Mucosa of descending colon (tissue), 3 donors: ENCODE results near the gene SH2D4B. TPM values are rescaled to one million over a fixed set of nuclear protein-coding genes. Genes with fewer than 3 reads are reported as not detected.

Experiments used
- ATAC-seq: fragments of 200-7000 bp; cut with Tn5 transposase; one replicate; pipeline ENCODE4 v1.9.1; 2020; ENCODE audit warnings: mild to moderate bottlenecking, moderate library complexity
- DNase-seq, 3 donors: peaks; one replicate each; pipeline ENCODE4 v3.0.0-alpha.2; 2020
- H3K36me3 ChIP-seq: fragments of 200-600 bp; one replicate; pipeline ENCODE4 v1.8.0; 2021; ENCODE audit warnings: low read depth, mild to moderate bottlenecking
- H3K4me1 ChIP-seq: fragments of 200-600 bp; one replicate; pipeline ENCODE4 v1.8.0; 2021; ENCODE audit warnings: low read depth, mild to moderate bottlenecking
- H3K4me3 ChIP-seq: fragments of 200-600 bp; one replicate; pipeline ENCODE4 v1.8.0; 2021; ENCODE audit warnings: mild to moderate bottlenecking
- H3K9me3 ChIP-seq: fragments of 200-600 bp; one replicate; pipeline ENCODE4 v1.8.0; 2021; ENCODE audit warnings: mild to moderate bottlenecking
- CTCF ChIP-seq: fragments of 200-600 bp; IDR thresholded peaks from one replicate; pipeline ENCODE4 v1.8.0; 2022; ENCODE audit warnings: antibody characterized with exemption, mild to moderate bottlenecking
- intact Hi-C, 2 donors: fragments of 100-400 bp; cut with DNase I in 1 of 2; cut with micrococcal nuclease in 1 of 2; formaldehyde crosslinking; loops; one replicate each; pipeline versions ENCODE4 v1.11.0 to v1.11.1; 2022; cut with DNase I, micrococcal nuclease
- total RNA-seq, 3 donors: library from RNA; stranded (reverse); fragmentation: NEBNext Ultra II Directional in 2 of 3; extraction: Animal tissue kit (Norgen Biotek cat#: 25700) in 2 of 3; gene quantifications; one replicate each; pipeline versions ENCODE4 v1.2.1 to v1.2.4, GENCODE V29; 2021 to 2023
- donor health status: DM: no; HTN: no; CAD: no; lungs with moderate emphysema.
- donor health status: DM: no; HTN: no; CAD: no.
- donor health status: DM: no; HTN: yes; CAD: no.

The SH2D4B gene
- total RNA-seq, 3 donors from 2014 or later: not detected

GRCh38 chr10:80502621-80503583 is 34.8 kb upstream of the SH2D4B start:
- Histone ChIP-seq H3K4me1 (peaks cover 68% of the 10 kb centered on the region), H3K36me3 (no peaks in the 10 kb centered on the region), H3K9me3 (no peaks in the 10 kb centered on the region), H3K4me3 (no peak overlapping the region)
- intact Hi-C loops: no loop called here
- TF ChIP-seq CTCF: no peak
- no peak for ATAC-seq
- no peak for DNase-seq

- ATAC-seq (no peak), DNase-seq (no peak)
- Histone ChIP-seq H3K4me1 (peaks cover 60% of the 10 kb centered on the region), H3K4me3 (no peak overlapping the region), H3K9me3 (no peaks in the 10 kb centered on the region), H3K36me3 (no peaks in the 10 kb centered on the region)
- no peak for TF ChIP-seq CTCF
- intact Hi-C loops: loop anchor here in 1 of 2 donors (2.0 kb wide), 1 partner anchor 59 kb away; no protein-coding TSS in a partner anchor
Observed at GRCh38 chr10:80503584-80504157, 34.0 kb upstream of the SH2D4B start.

- H3K9me3 ChIP-seq: no peaks in the 10 kb centered on the region
- ATAC-seq (peak; percentile 78), DNase-seq (peak in 2 of 3 donors; percentile 58 to 59)
- intact Hi-C loops: loop anchor here in 1 of 2 donors (2.0 kb wide), 1 partner anchor 59 kb away; no protein-coding TSS in a partner anchor
- peaks cover 54% of the 10 kb centered on the region for H3K4me1 ChIP-seq
- no peak for TF ChIP-seq CTCF
- H3K4me3 ChIP-seq: no peak overlapping the region
- no peaks in the 10 kb centered on the region for H3K36me3 ChIP-seq
Observed at GRCh38 chr10:80504158-80504811, 33.4 kb upstream of the SH2D4B start.

GRCh38 chr10:80504897-80505465 is 32.7 kb upstream of the SH2D4B start:
- ATAC-seq: peak; percentile 54
- Histone ChIP-seq H3K9me3 (no peaks in the 10 kb centered on the region), H3K36me3 (no peaks in the 10 kb centered on the region), H3K4me3 (no peak overlapping the region), H3K4me1 (peaks cover 47% of the 10 kb centered on the region)
- intact Hi-C loops: loop anchor here (2.0 to 5.0 kb wide), 3 partner anchors 58 to 118 kb away; no protein-coding TSS in a partner anchor
- DNase-seq: peak in 1 of 3 donors; percentile 63
- TF ChIP-seq CTCF: no peak

- no peak for DNase-seq
- TF ChIP-seq CTCF: no peak
- ATAC-seq: no peak
- H3K36me3 ChIP-seq: no peaks in the 10 kb centered on the region
- intact Hi-C loops: loop anchor here in 1 of 2 donors (5.0 kb wide), 2 partner anchors 59 to 119 kb away; no protein-coding TSS in a partner anchor
- H3K9me3 ChIP-seq: no peaks in the 10 kb centered on the region
- H3K4me3 ChIP-seq: no peak overlapping the region
- peaks cover 41% of the 10 kb centered on the region for H3K4me1 ChIP-seq
Observed at GRCh38 chr10:80506189-80506575, 31.5 kb upstream of the SH2D4B start.
